Measurements from ENCODE around the gene TMC1.

DNA sequence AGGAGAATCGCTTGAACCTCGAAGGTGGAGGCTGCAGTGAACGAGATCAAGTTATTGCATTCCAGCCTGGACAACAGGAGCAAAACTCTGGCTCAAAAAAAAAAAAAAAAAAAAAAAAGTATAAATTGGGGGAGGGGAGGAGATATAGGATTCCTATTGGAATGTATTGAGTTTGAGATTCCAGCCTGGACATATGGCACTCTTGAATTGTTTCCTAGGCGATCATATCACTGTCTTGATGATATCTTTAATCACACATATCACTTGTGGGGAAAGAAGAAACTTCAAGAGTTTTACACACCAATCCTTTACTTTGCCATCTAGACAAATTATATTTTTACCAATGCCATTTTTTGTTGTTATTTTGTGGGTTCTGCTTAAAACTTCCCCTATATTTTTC, 42.4 kb downstream of the TMC1 start:
- TF ChIP-seq, protein P1, sequence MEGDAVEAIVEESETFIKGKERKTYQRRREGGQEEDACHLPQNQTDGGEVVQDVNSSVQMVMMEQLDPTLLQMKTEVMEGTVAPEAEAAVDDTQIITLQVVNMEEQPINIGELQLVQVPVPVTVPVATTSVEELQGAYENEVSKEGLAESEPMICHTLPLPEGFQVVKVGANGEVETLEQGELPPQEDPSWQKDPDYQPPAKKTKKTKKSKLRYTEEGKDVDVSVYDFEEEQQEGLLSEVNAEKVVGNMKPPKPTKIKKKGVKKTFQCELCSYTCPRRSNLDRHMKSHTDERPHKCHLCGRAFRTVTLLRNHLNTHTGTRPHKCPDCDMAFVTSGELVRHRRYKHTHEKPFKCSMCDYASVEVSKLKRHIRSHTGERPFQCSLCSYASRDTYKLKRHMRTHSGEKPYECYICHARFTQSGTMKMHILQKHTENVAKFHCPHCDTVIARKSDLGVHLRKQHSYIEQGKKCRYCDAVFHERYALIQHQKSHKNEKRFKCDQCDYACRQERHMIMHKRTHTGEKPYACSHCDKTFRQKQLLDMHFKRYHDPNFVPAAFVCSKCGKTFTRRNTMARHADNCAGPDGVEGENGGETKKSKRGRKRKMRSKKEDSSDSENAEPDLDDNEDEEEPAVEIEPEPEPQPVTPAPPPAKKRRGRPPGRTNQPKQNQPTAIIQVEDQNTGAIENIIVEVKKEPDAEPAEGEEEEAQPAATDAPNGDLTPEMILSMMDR (IDR thresholded peaks at IDR 0.05; ENCODE audit: low read depth, low read length, poor library complexity, severe bottlenecking) = no peak
- no peak for TF ChIP-seq EZH2phosphoT487 (IDR thresholded peaks at IDR 0.05; ENCODE audit: borderline replicate concordance, low read length)
